NT2/D1 (cell line): ENCODE results near the gene CRTAP.

Experiments
- SUZ12 ChIP-seq: IDR thresholded peaks from 2 replicates; pipeline ENCODE4 v1.6.1; 2011; ENCODE audit not compliant: insufficient read length, insufficient read depth; ENCODE audit errors: extremely low read depth
- YY1 ChIP-seq: IDR thresholded peaks from 2 replicates; pipeline ENCODE4 v1.6.1; 2011; ENCODE audit not compliant: insufficient read length, insufficient read depth
- ZNF274 ChIP-seq: IDR thresholded peaks from 2 replicates; pipeline ENCODE4 v1.6.1; 2011; ENCODE audit warnings: mild to moderate bottlenecking, low read depth, low read length

DNA sequence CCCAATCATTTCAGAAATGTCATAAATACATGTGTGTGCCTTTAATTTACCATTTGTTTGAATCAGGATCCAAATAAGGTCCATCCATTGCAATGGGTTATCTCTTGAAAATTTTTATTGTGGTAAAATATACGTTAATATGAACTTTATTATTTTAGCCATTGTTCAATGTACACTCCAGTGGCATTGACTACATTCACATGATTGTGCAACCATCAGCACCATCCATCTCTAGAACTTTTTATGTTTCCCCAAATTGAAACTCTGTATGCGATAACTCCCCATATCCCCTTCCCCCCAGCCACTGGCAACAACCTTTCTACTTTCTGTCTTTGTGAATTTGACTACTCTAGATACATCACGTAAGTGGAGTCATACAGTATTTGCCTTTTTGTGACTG, 12.0 kb downstream of the CRTAP start:
- TF ChIP-seq ZNF274 (no peak), YY1 (no peak), SUZ12 (no peak)
